ENCODE measurements around the gene GPRC5A.
A peak's percentile ranks its signal among the peaks of the same experiment; 100 is the strongest.

Gene GPRC5A

DNA sequence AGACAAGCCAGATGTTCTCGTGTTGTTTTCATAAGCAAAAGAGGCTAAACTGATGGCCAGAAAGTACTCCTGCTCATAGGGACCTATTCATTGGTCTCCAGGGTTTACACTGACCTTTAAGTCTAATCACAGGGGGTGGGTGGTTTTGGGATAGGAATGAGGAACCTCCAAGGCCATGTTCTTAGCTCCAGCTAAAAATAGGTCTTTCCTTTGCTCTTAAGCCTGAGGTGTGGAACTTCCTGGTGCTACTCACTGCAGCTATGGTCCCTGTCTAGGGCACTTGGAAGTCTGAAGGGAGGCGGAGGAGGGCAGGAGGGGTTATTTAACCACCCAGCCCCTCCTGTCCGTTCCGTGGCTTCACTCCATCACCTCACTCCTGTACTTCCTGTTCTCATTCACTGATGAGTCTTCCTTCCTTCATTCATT lies 18.6 kb downstream of the GPRC5A start:
- Mint-ChIP-seq H3K27me3 (ENCODE audit: low read depth) (peaks cover 3% of the 10 kb centered on the region), H3K4me1 (ENCODE audit: low read depth) (peaks cover 11% of the 10 kb centered on the region), H3K36me3 (ENCODE audit: low read depth) (no peaks in the 10 kb centered on the region), H3K4me3 (no peak overlapping the region), H3K27ac (no peak overlapping the region), H3K9me3 (no peaks in the 10 kb centered on the region)
- no peak for DNase-seq (ENCODE audit: low spot score)

DNA sequence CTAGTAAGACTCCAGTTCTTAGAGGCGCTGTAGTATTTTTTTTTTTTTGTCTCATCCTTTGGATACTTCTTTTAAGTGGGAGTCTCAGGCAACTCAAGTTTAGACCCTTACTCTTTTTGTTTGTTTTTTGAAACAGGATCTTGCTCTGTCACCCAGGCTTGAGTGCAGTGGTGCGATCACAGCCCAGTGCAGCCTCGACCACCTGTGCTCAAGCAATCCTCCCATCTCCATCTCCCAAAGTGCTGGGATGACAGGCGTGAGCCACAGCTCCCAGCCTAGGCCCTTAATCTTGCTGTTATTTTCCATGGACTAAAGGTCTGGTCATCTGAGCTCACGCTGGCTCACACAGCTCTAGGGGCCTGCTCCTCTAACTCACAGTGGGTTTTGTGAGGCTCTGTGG lies 21.3 kb downstream of the GPRC5A start:
- H3K27me3 Mint-ChIP-seq (ENCODE audit: low read depth) = peaks cover 16% of the 10 kb centered on the region
- no peak for DNase-seq (ENCODE audit: low spot score)
- H3K36me3 Mint-ChIP-seq (ENCODE audit: low read depth) = no peaks in the 10 kb centered on the region
- no peak overlapping the region for H3K27ac Mint-ChIP-seq
- no peak overlapping the region for H3K4me3 Mint-ChIP-seq
- no peaks in the 10 kb centered on the region for H3K9me3 Mint-ChIP-seq
- H3K4me1 Mint-ChIP-seq (ENCODE audit: low read depth) = peaks cover 18% of the 10 kb centered on the region

DNA sequence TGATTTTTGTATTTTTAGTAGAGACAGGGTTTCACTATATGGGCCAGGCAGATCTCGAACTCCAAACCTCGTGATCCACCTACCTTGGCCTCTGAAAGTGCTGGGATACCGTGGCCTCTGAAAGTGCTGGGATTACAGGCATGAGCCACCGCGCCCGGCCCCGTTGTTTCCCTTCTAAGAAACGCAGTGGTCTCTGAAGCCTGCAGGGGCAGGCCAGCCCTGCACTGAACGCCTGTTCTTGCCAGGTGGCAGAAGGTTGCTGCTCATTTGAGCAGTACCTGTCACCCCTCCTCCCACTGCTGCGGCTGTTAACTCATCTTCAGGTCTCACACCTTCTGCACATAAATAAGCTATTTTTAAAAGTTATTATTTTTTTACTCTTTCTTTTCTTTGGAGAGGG lies 24.3 kb downstream of the GPRC5A start:
- Mint-ChIP-seq H3K36me3 (ENCODE audit: low read depth) (no peaks in the 10 kb centered on the region), H3K27ac (no peak overlapping the region), H3K9me3 (no peaks in the 10 kb centered on the region), H3K4me3 (no peak overlapping the region), H3K27me3 (ENCODE audit: low read depth) (peaks cover 16% of the 10 kb centered on the region), H3K4me1 (ENCODE audit: low read depth) (peaks cover 7% of the 10 kb centered on the region)
- DNase-seq (ENCODE audit: low spot score) = no peak

DNA sequence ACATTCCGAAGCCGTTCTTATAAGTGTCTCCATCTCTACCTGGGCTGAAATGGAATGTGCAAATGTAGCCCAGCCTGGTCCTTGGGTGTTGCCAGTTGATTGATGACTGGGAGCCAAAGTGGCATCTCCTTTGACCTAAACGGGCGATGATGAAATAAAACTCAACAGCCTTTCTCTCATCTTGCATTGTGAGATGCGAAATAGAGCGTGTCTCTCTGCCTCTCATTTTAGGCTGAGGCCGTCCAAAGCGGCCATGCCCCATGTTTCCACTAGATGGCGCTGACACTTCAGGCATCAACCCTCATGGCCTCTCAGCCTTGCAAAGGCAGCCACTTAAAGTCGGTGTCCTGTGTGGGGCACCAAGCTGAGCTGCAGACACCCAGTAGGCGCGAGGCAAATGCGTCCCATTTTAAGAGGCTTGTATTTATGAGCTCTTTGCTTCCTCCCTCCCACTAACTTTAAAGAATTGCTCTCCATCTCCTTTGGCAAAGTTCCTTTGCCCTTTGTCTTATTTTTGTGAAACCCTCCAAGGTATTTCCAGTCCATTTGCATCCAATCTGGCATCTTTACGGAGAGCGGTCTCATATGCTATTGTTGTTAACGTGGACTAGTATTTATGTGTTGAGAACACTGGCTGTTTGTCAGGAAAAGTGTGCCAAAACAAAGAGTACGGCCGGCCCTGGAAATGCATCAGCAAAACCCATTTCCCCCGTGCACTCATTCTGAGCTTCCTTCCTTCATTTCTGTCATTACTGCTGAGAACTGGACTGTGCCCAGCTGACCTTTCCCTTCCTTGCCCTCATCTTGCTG lies 25.0 kb downstream of the GPRC5A start:
- DNase-seq (ENCODE audit: low spot score) = peak; percentile 75
- H3K36me3 Mint-ChIP-seq (ENCODE audit: low read depth) = no peaks in the 10 kb centered on the region
- H3K4me3 Mint-ChIP-seq = no peak overlapping the region
- peaks cover 7% of the 10 kb centered on the region for H3K4me1 Mint-ChIP-seq (ENCODE audit: low read depth)
- H3K27me3 Mint-ChIP-seq (ENCODE audit: low read depth) = peaks cover 16% of the 10 kb centered on the region
- H3K27ac Mint-ChIP-seq = no peak overlapping the region
- H3K9me3 Mint-ChIP-seq = no peaks in the 10 kb centered on the region

DNA sequence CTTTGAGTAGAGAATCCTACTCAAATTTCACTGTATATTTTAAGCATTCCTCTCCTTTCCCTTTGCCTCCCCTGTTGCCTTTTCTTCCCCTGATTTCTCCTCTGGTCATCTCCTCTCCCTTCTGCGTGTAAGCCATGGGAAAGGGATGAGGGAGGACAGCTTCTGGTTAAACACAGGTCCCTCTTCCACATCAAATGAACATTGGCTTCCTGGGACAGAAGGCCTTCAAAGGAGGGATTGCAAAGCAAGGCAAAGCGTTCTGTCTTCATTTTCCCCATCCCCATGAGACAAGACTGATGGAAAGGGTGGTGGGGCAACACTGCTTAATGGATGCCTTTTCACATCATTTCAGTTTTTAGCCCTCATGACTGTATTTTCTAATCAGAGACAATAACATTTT lies 26.2 kb downstream of the GPRC5A start:
- H3K27ac Mint-ChIP-seq = no peak overlapping the region
- H3K36me3 Mint-ChIP-seq (ENCODE audit: low read depth) = no peaks in the 10 kb centered on the region
- H3K9me3 Mint-ChIP-seq = no peaks in the 10 kb centered on the region
- no peak for DNase-seq (ENCODE audit: low spot score)
- H3K4me3 Mint-ChIP-seq = no peak overlapping the region
- peaks cover 16% of the 10 kb centered on the region for H3K27me3 Mint-ChIP-seq (ENCODE audit: low read depth)
- peaks cover 7% of the 10 kb centered on the region for H3K4me1 Mint-ChIP-seq (ENCODE audit: low read depth)

DNA sequence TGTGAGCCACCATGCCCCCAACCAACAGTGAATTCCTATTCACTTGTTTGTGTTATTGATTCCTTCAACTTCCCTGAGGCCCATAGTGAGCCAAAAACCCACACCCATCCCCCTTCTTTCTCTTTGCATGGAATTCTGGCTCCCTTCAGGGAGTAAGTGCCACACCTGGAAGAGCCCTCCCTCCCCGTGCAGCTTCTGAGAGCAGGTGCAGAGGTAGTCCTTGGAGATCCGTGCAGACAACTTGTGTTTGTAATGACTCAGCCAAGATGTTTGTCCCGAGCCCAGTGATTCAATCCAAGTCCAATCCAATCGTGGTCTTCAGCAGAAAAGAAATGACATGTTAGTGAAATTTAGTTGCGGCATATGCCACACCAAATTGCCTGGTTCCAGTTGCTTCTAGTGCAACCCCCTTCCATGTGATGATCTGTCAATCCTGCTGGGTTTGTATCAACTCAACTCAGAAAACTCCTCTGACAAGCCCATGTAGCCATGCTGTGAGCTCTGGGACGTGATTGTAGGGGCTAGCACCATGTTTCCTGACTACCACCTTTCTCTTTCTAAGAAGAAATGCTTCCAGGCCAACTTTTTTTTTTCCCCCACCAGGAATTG lies 27.5 kb downstream of the GPRC5A start:
- no peak for DNase-seq (ENCODE audit: low spot score)
- peaks cover 16% of the 10 kb centered on the region for H3K27me3 Mint-ChIP-seq (ENCODE audit: low read depth)
- H3K4me1 Mint-ChIP-seq (ENCODE audit: low read depth) = peaks cover 7% of the 10 kb centered on the region
- H3K27ac Mint-ChIP-seq = no peak overlapping the region
- no peak overlapping the region for H3K4me3 Mint-ChIP-seq
- H3K36me3 Mint-ChIP-seq (ENCODE audit: low read depth) = no peaks in the 10 kb centered on the region
- no peaks in the 10 kb centered on the region for H3K9me3 Mint-ChIP-seq

DNA sequence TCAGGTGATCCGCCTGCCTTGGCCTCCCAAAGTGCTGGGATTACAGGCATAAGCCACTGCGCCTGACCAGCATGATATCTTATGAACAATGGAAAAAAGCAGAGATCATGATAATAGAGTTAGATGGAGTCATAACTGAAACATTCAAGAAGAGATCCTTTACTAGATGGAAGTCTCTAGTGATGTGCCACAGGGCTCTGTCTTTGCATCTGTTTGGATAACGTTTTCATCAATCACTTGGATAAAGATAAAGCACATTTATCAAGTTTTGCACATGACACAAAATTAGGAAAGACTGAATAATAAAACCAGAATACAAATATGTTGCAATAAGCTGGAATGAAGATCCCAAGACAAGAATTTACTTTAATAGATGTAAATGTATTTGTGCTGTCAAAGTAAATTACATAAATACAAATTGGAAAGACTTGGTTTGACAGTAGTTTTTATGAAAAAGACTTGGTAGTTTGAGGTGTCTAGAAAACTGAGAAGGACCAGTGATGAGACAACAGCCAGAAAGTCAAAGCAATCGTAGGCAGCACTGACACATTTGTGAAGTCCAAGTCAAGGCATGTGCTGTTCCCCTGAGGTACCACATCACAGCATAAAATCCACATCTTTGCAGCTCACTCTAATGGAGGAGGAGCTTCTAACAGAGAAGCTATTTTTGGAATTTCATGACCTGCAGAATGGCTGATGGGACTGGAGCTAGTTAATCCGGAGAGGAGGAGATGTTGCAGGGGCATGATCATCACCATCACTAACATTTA lies 28.5 kb downstream of the GPRC5A start:
- no peak overlapping the region for H3K27ac Mint-ChIP-seq
- no peak overlapping the region for H3K4me3 Mint-ChIP-seq
- no peaks in the 10 kb centered on the region for H3K9me3 Mint-ChIP-seq
- DNase-seq (ENCODE audit: low spot score) = no peak
- H3K36me3 Mint-ChIP-seq (ENCODE audit: low read depth) = no peaks in the 10 kb centered on the region
- H3K4me1 Mint-ChIP-seq (ENCODE audit: low read depth) = peaks cover 7% of the 10 kb centered on the region
- H3K27me3 Mint-ChIP-seq (ENCODE audit: low read depth) = peaks cover 13% of the 10 kb centered on the region

DNA sequence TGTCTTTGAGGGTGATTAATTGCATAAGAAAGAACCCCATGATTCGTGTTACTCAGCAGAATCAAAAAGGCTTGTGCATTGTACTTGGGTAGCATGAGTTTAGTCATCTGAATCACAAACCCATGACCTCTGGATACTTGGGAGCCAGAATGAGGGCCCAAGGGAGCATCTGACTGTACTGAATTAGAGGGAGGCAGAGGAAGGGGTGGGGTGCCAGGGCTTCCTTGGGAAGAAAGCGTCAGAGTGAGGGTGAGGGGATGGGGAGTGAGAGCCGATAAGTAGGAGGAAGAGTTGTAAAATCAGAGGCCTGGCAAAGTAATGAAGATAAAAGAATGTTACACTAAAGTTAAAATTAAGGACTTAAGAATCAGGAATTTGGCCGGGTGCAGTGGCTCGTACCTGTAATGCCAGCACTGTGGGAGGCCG lies 30.8 kb downstream of the GPRC5A start:
- H3K36me3 Mint-ChIP-seq (ENCODE audit: low read depth) = no peaks in the 10 kb centered on the region
- H3K27me3 Mint-ChIP-seq (ENCODE audit: low read depth) = peaks cover 3% of the 10 kb centered on the region
- no peaks in the 10 kb centered on the region for H3K4me1 Mint-ChIP-seq (ENCODE audit: low read depth)
- H3K9me3 Mint-ChIP-seq = no peaks in the 10 kb centered on the region
- no peak overlapping the region for H3K4me3 Mint-ChIP-seq
- no peak for DNase-seq (ENCODE audit: low spot score)
- H3K27ac Mint-ChIP-seq = no peak overlapping the region

DNA sequence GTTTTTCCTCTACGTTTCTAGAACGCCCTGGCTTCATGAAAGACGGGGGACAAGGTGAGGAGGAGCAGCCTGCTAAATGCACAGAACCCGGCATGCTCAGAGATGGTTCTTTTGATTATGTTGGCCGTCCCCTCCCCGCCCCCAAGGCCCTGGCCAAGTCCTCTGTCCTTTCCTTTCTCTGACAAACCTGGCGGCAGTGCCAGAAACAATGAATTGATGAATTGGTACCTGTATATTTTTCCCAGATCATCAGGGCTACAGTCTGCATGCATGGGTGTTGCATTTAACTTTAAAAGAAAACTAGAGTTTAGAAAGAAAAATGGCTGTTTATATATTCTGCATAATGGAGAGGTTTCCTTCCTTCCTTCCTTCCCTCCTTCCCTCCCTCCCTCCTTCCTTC lies 31.6 kb downstream of the GPRC5A start:
- no peak for DNase-seq (ENCODE audit: low spot score)
- no peak overlapping the region for H3K27ac Mint-ChIP-seq
- H3K4me3 Mint-ChIP-seq = no peak overlapping the region
- no peaks in the 10 kb centered on the region for H3K27me3 Mint-ChIP-seq (ENCODE audit: low read depth)
- no peaks in the 10 kb centered on the region for H3K36me3 Mint-ChIP-seq (ENCODE audit: low read depth)
- no peaks in the 10 kb centered on the region for H3K9me3 Mint-ChIP-seq
- H3K4me1 Mint-ChIP-seq (ENCODE audit: low read depth) = no peaks in the 10 kb centered on the region

DNA sequence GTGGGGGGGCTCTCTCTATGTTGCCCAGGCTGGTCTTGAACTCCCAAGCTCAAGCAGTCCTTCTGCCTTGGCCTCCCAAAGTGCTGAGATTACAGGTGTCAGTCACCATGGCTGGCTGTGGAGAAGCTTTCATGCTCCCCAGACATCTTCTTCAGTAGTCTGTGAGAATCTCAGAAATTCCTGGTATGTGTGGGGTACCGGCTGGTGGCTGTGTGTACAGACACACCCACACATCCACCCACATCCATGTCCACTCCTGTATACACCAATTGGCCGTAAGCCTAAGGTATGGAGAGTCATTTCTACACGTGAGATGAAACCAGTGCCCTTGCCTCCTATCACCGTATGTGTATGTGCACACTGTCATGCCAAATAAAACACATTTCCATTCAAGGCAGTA lies 32.8 kb downstream of the GPRC5A start:
- H3K27me3 Mint-ChIP-seq (ENCODE audit: low read depth) = no peaks in the 10 kb centered on the region
- H3K9me3 Mint-ChIP-seq = no peaks in the 10 kb centered on the region
- DNase-seq (ENCODE audit: low spot score) = no peak
- no peak overlapping the region for H3K4me3 Mint-ChIP-seq
- no peaks in the 10 kb centered on the region for H3K36me3 Mint-ChIP-seq (ENCODE audit: low read depth)
- H3K27ac Mint-ChIP-seq = no peak overlapping the region
- H3K4me1 Mint-ChIP-seq (ENCODE audit: low read depth) = no peaks in the 10 kb centered on the region

DNA sequence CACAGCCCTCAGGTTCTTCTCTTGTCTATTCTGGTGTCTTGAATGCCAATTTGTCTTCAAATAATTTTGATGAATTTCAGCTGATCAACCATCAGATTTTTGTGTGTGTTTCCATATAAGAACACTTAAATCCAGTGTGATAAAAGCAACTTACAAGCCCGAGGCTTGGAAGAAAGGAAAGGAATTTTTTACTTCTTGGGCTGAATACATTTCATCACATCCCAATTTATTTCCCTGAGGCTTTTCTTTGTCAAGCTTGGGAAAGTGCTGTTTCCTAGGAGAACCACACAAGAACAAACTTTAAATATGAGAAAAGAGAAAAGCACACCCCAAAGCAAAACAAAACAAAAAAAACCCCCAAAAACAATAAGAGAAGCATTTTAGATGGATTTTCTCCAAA lies 34.0 kb downstream of the GPRC5A start:
- H3K4me1 Mint-ChIP-seq (ENCODE audit: low read depth) = no peaks in the 10 kb centered on the region
- H3K36me3 Mint-ChIP-seq (ENCODE audit: low read depth) = no peaks in the 10 kb centered on the region
- no peak overlapping the region for H3K4me3 Mint-ChIP-seq
- no peaks in the 10 kb centered on the region for H3K27me3 Mint-ChIP-seq (ENCODE audit: low read depth)
- H3K27ac Mint-ChIP-seq = no peak overlapping the region
- no peaks in the 10 kb centered on the region for H3K9me3 Mint-ChIP-seq
- DNase-seq (ENCODE audit: low spot score) = no peak

DNA sequence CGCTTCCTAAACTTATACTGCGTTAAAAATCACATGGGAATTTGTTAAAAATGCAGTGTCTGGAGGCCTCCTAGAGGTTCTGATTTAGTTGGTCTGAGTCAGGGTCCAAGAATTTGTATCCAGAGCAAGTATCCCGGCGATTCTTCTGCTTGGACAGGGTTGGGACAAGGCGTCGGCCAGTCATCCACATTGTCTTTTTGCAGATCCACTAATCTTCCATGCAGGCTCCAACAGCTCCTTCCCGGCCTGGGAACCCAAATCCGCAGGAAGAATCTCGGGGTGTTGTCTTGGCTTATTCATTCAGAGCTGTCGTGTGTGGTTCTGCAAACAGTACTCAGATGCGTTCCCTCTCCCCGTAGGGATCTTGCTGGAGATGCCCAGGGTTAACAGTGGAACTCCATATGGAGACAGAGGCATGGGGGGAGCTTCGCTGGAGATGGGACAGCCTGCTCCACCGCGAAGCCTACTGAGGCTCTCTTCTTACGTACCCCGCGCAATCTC lies 35.3 kb downstream of the GPRC5A start:
- DNase-seq (ENCODE audit: low spot score) = no peak
- Mint-ChIP-seq H3K9me3 (no peaks in the 10 kb centered on the region), H3K4me3 (no peak overlapping the region), H3K27ac (no peak overlapping the region), H3K36me3 (ENCODE audit: low read depth) (no peaks in the 10 kb centered on the region), H3K4me1 (ENCODE audit: low read depth) (no peaks in the 10 kb centered on the region), H3K27me3 (ENCODE audit: low read depth) (no peaks in the 10 kb centered on the region)

DNA sequence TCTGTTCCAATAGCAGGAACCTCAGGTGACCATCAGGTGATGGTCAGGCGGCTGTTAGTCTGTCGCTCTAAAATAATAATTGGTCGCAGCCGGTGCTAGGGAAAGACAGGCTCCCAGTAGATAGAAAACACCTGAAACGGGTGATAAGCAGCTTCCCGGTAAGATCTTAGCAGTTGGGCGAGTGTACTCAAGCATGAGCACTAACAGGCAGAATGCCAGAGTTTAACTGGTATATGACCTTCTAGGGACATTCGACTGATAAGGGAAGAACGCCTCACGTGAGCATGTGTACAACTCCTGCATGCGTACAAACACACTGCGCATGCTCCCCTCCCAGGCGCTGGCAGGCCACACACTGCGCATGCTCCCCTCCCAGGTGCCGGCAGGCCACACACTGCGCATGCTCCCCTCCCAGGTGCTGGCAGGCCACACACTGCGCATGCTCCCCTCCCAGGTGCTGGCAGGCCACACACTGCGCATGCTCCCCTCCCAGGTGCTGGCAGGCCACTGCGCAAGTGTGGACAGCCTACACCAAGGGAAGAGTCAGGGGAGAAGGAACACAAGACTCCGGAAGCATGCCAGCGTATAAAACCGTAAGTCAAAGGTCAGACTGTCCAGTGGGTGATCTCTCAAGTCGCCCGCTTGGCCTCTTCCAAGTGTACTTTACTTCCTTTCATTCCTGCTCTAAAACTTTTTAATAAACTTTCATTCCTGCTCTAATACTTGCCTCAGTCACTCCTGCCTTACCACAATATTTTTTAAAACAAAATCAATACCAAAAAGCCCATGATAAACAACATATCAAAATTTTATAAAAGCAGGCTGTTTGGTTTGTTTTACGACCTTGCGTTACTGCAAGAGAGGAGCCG lies 36.1 kb downstream of the GPRC5A start:
- peak; percentile 16 for DNase-seq (ENCODE audit: low spot score)
- H3K9me3 Mint-ChIP-seq = no peaks in the 10 kb centered on the region
- peak overlapping the region; percentile 26 for H3K4me3 Mint-ChIP-seq
- no peaks in the 10 kb centered on the region for H3K27me3 Mint-ChIP-seq (ENCODE audit: low read depth)
- H3K27ac Mint-ChIP-seq = no peak overlapping the region
- no peaks in the 10 kb centered on the region for H3K4me1 Mint-ChIP-seq (ENCODE audit: low read depth)
- no peaks in the 10 kb centered on the region for H3K36me3 Mint-ChIP-seq (ENCODE audit: low read depth)

All from T-helper 2 cell treated with Interferon-gamma antibody and Interleukin-4, amounts not matched to agents 5 μg/mL and 100 μg/mL, for 36 hours (primary cell).